A673 (cell line): Measurements from ENCODE around the gene SPAG7.

Source experiments
- CTCF ChIP-seq: fragments of 300-800, 200-600 bp; sonication (generic); conservative IDR thresholded peaks from 2 replicates; pipeline ENCODE4 v1.5.1; 2017; ENCODE audit warnings: low read depth, mild to moderate bottlenecking, antibody characterized with exemption, low read length, moderate library complexity, mixed read lengths
- EZH2 ChIP-seq: fragments of 200-600 bp; sonication (generic); IDR thresholded peaks from 2 replicates; pipeline ENCODE4 v1.6.1; 2017; ENCODE audit warnings: borderline replicate concordance, low read depth, mild to moderate bottlenecking, mixed read lengths, antibody characterized with exemption, low read length; ENCODE audit not compliant: poor library complexity, severe bottlenecking

- TF ChIP-seq CTCF (no peak), EZH2 (no peak)
These were observed 22.3 kb downstream of the SPAG7 start for GRCh38 chr17:4945176-4945943.
